KBM-7 (cell line): ENCODE measurements around the gene DAB2.

Experiments used
- DNase-seq: peaks from one replicate; pipeline ENCODE4 v3.0.0-alpha.2; 2015
- in situ Hi-C: fragments of 300-500 bp; cut with MboI; formaldehyde crosslinking; loops from 2 replicates; pipeline ENCODE4 v1.14.3; 2020; ENCODE audit warnings: low sequenced_read_pairs, low pct_unique_long_range_greater_than_20kb, mixed read lengths

The DAB2 gene

DNA sequence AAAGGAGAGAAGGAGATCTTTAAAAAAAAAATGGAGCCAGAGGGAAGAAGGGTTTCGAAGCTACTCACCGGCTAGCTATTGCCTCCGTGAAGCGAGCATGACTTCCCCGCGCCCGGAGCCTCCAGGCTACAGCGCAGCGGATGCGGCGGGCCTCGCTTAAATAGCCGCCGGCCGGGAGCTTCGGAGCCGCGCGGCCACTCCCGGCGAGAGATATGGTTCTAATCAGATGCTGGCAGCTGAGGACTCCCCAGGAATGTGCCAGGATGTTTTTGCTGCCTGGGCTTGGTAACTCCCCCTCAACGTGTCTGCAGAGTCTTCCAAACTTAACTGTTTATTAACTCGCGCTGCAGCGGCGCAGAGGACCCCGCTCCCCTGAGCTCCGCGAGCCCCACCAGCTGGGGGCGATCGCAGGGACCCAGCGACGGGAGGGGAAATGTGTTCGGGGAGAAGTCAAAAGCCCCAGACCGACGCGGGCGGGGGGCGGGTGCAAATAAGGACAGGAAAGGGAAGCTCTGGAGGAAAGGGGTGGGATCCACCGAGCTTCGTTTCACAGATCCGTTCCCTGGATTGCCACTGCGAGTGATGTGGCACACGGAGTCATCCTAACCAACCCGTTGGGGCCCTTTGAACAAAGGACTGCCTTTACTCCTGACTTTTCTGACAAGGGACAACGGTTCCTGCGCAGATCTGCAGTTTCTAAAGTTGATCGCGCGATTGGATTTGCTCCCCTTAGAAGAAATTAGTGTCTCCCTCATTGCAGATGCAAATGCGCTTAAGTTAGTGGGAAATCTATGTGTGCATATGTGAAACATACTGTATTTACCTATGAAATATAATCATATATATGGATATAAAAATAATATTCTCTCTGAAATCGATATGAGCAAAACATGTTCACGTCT, at the start of gene DAB2:
Gene DAB2, minus strand, starts transcription at position 245 of the 902 bp plus-strand sequence. CDS start 30,660 bp downstream, outside the sequence.
- peak; percentile 99 for DNase-seq
- in situ Hi-C loops: no loop called here

DNA sequence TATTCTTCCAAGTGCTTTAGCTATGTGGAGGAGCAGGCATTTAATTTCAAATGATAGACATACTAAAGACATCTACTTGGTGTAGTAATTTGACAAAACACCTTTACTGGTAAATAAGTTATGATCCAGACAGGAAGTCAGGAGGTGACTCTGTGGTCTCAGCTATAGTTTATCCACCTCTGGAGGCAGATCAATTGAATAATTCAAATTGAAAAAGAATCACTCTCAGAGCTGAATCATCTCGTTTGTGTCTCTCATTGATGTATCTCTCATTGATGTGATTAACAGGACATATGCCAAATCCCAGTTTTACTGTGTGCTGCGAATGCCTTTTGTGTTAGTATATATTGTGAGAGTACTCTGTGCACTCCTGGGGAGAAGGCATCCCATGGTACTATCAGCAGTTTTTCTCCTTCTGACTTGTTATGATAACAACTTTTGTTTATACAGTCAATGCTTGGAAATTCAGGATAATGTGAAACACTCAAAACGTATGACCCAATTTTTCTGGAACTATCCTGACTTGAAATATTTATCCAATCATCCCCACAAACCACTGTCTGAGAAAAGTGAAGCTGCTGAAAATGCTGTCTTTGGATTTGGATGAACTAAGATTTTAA, 48.5 kb upstream of the DAB2 start:
- in situ Hi-C loops: no loop called here
- DNase-seq: no peak

DNA sequence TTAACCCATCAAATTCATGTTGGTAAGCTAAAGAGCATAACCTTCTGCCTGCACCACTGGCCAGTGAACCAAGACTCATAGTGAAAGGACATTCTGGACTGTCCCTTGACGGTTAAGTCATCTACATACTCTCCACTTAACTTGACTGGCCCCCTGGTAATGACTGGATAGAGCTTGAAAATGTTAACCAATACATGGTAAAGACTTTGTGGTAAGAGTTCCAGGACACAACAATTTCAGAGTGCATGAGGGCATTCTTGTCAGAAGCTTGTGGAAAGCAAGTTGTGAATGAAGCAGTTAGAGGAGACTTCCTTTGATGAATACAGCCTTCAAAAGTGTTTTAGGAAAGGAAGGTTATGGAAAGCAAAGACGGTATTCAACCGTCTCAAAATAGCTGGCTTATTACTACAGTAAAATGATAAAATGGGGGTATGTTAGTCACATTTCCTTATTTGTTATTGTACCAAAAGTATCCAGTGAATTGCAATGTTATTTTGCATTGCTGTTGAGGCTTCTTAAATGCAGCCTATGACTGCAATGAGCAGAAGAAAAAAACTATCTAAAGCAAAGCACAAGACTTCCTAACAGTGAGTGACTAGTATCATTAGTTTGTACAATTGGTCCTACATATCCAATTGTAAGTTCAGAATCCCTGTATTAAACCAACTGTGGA, 47.2 kb upstream of the DAB2 start:
- DNase-seq: no peak
- in situ Hi-C loops: no loop called here

DNA sequence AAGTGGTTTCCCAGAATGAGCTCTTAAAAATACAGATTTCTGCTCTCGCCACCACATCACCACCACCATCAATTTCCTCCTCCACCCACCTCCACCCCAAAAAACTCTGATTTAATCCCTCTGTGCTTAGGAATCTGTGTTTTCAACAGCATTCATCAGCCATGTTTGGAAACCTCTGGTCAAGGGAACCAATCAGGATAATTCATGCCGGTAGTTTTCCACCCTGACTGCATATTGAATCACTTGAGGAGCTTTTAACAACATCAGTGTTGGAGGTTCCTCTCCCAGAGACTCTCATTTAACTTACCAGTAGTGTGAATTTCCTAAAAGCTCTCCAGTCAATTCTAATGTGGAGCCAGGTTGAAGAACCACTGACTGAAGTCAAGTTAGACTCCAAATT, 46.0 kb upstream of the DAB2 start:
- in situ Hi-C loops: no loop called here
- no peak for DNase-seq

DNA sequence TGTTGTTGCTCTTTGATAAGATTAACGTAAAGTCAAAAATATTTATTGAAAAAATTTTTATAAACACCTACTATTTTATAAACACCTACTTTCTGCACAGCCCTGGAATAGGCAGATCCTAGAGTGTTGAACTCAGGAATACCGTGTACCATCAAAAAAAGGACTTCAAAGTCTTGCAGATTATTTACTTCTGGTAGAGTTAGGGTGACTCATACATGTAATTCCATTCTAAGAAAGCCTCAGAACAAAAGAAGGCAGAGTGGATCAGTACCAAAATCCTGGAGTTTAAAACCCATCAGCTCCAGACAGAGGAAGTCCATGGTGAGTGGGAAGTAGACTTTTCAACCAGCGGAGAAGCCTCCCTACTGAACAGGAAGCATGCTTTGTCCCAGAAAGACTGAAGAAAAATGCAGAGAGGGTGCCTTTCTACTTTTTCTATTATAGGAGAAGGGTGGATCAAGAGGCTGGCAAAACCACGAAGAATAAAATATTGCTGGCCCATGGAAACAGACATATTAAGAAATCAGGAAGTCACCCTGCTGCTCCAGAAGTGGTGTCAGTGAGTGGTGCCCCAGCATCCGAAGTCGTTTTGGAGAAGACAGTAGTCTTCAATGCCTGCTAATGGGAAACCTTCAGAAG, 45.1 kb upstream of the DAB2 start:
- peak; percentile 55 for DNase-seq
- in situ Hi-C loops: no loop called here

DNA sequence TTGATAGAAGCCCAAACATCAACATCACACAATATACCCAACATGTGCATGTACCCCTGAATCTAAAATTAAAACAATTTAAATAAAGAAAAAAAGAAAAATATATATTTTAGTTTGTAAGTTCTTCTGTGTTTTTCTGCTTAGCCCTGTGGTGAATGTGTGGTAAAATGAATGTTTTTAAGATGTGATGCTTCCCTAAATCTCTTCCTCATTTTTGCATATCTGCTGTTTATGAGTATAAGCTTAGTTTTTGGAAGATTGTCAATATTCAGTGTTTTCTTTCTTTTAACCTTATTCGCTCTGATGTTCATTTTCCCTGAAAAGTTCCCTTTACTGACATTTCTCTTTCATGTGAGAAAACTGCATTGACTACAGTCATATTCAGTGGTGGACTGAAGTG, 44.4 kb upstream of the DAB2 start:
- peak; percentile 48 for DNase-seq
- in situ Hi-C loops: no loop called here

DNA sequence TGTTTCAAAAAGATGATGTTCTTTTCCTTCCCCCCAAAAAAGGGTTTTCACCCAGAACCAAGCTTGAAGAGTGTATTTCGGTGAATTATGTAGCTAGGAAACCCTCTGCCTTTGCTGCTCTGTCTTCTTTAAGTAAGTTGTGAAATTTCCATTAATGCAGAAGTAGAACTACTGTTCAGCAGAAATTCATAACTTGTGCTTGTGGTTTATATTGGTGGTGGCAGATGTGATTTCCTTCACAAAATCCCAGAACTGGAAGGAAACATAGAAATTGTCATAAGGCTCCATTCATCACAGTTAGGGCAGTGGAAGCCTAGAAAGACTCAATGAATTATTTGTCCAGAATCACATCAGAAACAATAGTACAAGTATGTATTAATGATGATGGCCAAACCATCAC, 42.1 kb upstream of the DAB2 start:
- in situ Hi-C loops: no loop called here
- peak; percentile 24 for DNase-seq

DNA sequence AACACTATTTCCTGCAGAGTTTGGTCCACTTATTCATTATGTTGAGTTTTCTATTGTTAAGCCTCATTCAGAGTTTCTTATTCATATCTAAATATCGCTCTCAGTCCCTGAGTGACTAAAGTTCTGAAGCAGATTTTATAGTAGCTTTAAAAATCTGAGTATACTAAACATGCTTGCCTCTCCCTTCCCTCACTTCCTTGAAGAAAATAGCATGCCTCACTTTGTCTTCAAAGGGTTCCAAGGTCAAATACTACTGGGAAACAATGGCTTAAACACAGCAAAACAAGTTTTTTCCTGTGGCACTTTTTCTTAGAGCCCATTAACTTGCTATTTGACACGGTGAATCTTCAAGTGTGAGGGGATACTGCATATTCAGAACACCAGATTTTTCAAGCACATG, 41.1 kb upstream of the DAB2 start:
- no peak for DNase-seq
- in situ Hi-C loops: no loop called here

DNA sequence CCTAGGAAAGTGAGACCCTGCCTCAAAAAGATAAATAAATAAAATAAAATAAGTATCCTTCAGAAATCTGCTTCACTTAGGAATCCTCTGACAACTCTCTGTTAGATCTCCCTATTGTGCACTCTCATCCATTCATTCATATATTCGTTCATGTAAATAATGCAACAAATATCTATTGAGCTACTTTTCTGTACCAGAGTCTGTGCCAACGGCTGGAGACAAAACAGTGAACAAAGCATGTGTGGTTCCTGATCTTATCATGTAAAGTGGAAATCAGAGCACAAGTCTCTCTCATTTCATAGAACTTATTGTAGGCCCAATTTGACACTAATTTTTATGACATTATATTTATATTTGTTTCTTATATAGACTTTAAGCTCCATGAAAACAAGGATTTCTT, 40.3 kb upstream of the DAB2 start:
- DNase-seq: no peak
- in situ Hi-C loops: no loop called here

DNA sequence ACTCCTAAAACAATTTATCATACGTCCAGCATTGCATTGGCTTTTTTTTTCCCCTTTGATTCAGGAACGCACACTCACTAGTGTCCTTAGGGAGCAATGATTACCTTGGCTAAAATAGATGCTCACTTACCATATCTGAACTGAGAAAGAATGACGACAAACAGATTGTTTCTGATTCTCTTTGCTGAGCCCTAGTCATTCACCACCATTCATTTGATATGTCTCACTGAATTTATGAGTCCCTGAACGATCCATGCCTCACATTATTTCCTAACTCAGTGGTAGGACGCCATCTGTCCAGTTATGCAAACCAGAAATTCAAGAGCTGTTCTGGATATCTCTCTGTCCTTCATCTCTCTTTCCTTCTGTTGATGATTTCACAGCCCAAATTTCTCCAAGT, 39.3 kb upstream of the DAB2 start:
- in situ Hi-C loops: no loop called here
- no peak for DNase-seq

DNA sequence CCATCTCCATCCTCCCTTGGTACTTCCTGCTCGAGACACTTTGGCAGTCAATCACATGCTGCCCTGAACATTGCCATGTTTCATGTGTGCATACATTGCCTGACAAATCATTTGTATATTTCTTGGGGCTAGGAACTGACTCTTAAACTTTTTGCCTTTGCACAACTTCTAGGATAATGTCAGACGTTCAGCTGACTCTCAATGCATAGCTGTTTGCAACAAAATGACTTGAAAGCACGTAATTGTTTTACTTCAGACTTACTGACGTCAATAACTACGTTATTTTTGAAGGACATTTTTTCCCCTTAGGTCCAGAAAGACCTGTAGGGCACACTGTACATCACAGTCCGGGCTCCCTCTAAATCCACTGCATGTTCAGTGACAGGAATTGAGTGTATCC, 37.4 kb upstream of the DAB2 start:
- in situ Hi-C loops: no loop called here
- DNase-seq: no peak

DNA sequence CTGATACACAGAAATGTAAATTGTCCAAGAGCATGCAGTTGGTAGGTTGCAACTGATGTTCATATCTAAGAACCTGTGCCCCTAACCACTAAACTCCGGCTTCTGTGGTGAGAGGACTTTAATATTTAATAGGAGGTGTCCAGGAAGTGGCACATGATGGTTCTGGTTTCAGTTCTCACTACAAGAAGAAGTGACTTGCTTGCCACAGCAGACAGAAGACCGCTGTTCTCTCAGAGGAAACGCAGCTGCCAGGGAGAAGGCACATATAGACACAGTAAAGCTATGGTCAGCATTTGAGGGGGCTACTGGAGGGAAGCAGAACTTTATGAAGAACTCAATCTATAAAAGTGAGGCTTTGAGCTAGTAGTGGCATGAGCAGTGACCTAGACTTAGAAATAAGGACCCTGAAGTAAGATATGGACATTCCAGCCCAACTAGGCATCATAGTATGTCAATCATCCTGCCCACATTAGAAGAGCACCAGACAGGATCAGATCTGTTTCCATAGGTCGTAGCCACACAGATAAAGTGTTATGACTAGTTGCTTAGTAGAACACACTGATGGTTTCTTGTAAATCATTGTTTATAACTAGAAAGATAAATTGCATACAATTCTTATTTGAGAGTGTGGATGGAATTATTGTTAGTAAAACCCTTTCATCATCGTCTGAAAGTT, 36.4 kb upstream of the DAB2 start:
- DNase-seq: peak; percentile 49
- in situ Hi-C loops: no loop called here

DNA sequence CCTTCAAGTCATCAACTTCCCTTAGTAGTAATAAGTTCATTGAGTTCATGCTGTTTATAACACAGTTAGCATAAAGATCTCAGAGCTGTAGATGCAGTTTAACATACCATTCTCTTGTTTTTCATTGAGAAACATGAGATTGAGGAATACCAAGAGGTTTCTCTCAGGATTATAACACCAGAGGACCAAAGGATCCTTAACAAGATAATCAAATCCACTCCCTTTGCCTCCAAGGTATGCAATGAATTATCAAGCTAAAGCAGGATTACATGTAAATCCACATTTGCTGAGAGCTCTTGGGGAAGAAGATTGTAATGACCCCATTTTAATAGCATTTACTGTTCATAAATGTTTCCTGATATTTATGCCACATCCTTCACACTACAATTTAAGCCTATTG, 35.1 kb upstream of the DAB2 start:
- in situ Hi-C loops: no loop called here
- DNase-seq: no peak

DNA sequence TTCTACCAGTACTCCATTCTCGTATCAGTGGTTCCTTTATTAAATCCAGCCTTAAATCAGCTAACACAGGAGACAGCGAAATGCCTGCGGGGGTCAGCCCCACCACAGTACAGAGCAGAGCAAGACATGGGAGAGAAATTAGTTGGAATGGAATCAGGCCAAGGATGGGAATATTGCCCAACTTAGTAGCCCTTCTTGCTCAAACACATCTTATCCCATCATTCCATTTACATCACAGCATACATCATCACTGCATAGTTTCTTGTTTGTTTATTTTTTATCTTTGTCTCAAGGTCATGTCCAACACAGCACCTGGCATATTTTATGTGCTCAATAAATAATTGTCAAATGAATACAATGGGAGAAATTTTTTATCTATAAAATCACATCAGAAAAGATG, 34.3 kb upstream of the DAB2 start:
- in situ Hi-C loops: no loop called here
- no peak for DNase-seq

DNA sequence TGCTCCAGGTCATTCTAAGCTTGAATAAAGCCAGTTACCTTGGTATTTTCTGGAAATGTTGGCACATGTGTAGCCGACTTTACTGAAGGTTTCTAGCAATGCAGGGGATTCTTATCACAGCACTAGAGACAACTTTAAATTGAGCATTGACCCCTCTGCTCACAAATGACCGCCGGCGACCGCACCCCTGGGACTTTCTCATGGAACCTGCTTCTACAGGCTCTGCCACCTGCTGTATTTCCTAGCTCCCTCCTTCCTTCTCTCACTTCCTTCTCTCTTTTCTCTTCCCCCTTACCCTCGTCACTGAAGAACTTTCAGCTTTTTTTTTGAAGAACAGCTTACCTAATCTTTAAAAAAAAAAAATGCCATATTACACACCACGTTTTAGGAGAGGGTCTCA, 30.9 kb upstream of the DAB2 start:
- peak; percentile 15 for DNase-seq
- in situ Hi-C loops: no loop called here

DNA sequence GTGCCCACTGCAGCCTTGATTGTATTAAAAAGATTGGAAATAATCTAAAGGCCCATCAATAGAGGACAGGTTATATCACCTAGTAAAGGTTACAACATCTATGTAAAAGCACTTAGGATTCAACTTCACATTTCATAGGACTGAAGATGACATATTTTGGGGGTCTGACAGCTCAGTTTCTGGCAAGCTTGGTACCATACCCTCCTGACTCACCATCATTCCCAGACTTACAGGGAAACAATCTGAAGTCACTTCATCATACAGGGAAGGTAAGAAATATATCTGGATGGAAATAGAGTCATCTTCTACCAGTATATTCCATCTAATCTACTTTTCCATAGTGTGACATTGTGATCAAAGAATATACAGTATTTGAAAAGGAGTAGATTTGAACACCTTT, 28.8 kb upstream of the DAB2 start:
- no peak for DNase-seq
- in situ Hi-C loops: no loop called here

DNA sequence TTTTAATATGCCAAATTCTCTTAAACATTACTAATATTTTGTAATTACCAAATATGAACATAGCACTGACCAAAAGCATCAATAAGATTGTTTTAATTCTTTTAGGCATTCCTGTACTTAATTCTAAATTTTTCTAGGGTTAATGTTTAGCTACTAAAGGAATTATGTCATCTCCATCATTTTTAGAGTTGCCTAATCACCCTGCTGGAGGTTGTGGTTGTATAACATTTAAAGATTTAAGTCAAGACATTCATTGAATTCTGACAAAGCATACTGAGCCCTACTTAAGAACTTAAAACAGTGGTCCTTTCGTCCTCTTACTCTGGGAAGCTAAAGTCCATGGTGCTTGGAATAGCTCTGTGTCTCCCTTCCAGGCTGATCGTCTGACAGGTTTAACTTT, 28.1 kb upstream of the DAB2 start:
- no peak for DNase-seq
- in situ Hi-C loops: no loop called here

DNA sequence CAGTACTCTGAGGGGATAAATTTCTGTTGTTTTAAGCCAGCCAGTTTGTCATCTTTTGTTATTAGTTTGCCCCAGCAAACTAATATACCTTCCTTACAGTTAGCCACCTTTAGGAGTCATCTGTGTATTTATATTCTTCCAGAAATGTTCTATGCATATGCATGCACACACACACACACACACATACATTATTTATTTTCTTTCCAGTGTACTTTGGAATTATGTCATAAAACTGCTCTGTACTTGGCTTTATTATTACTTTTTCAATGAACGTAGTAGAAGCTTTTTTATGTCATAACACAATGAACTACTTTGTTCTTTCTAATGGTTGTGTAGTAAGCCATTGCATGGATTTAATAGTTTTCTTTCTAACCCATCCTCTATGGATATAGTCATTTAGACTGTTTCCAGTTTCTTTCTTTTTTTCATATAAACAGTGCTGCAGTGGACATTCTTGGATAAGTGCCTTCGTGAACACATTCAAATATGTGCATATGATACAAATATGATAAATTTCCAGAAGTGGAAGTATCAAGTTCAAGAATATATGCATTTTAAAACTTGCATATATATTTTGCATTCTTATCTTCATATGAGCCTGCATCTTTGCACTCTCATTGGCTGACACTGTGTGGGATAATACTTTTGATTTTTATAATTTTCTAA, 26.6 kb upstream of the DAB2 start:
- no peak for DNase-seq
- in situ Hi-C loops: no loop called here

DNA sequence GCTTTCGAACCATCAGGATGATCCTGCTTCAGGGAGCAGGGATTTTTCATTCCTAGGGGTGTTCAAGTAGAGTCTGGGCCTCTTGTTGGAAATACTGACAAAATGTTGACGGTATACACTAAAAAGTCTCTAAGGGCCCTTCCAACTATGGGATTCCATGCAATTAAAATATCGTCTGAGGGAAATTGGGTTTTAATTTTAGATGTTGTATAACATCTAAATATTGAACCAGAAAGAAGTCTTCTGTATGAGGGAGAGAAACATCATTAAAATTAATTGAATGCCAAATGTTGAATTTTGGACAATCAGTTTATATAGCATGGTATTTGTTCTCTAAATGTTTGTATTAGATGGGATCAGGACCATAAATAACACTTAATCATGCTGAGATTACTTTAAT, 25.7 kb upstream of the DAB2 start:
- in situ Hi-C loops: no loop called here
- DNase-seq: no peak
